ENCODE measurements around the gene SPPL3.
A peak's percentile ranks its signal among the peaks of the same experiment; 100 is the strongest.

SPPL3 gene

GRCh38 chr12:120762086-120762485 lies 142.1 kb downstream of the SPPL3 start:
- DNase-seq (ENCODE audit: low read depth in 1 of 2, low spot score in 1 of 2): no peak
- in situ Hi-C loops (cut with HindIII; ENCODE audit: low pct_unique_long_range_greater_than_20kb, low sequenced_read_pairs): no loop called here
- TF ChIP-seq JUND (IDR thresholded peaks at IDR 0.05; ENCODE audit: low read depth): no peak

- TF ChIP-seq JUND (IDR thresholded peaks at IDR 0.05; ENCODE audit: low read depth): no peak
- in situ Hi-C loops (cut with HindIII; ENCODE audit: low pct_unique_long_range_greater_than_20kb, low sequenced_read_pairs): no loop called here
- DNase-seq (ENCODE audit: low read depth in 1 of 2, low spot score in 1 of 2): peak in 1 of 2 experiments; percentile 25
These were observed 142.6 kb downstream of the SPPL3 start for GRCh38 chr12:120761519-120761934.

DNA sequence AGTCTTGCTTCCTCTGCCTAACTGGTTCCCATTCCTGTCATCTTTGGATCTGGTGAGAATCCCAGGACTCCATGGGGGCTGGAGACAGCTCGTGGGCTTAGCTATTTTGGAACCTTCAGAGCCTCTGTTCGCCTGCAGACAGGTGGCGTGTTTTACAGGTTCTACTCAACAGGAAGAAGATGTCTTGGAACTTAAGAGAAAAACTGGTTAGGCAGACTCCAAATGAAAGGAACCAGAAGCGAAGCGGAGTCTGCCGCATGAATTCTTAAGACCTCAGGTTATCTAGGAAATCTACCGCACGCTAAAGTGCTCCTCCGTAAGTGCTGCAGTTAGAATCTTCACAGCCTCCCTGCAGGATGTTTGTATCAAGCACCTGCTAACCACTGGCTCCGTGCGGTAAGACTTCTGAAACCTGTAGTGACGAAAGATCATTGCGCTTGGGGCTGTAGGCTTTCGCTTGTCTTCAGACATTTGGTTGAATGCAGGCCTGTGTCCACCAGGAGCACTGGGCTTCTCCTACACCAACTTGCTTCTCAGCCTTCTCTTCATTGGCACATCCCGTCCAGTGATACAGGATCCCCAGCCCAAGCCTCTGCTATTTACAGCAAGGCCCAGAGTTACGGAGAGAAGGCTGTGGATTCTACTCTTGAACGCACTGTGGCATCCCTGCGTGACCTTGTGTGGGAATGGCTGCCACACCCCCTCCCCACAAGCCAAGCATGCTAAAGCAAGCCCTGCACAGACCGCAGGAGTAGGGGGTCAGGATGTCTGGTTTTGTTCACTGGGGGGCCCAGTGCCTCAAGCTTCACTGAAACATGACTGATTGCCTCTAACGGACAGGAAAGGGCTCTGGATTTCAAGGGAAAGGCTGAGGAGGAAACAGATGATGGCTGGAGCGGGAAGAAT lies 143.6 kb downstream of the SPPL3 start:
- in situ Hi-C loops (cut with HindIII; ENCODE audit: low pct_unique_long_range_greater_than_20kb, low sequenced_read_pairs): no loop called here
- DNase-seq (ENCODE audit: low read depth in 1 of 2, low spot score in 1 of 2): no peak
- TF ChIP-seq JUND (IDR thresholded peaks at IDR 0.05; ENCODE audit: low read depth): no peak

GRCh38 chr12:120759591-120760348 lies 144.4 kb downstream of the SPPL3 start:
- no peak for TF ChIP-seq JUND (IDR thresholded peaks at IDR 0.05; ENCODE audit: low read depth)
- DNase-seq (ENCODE audit: low read depth in 1 of 2, low spot score in 1 of 2): no peak
- in situ Hi-C loops (cut with HindIII; ENCODE audit: low pct_unique_long_range_greater_than_20kb, low sequenced_read_pairs): no loop called here

DNA sequence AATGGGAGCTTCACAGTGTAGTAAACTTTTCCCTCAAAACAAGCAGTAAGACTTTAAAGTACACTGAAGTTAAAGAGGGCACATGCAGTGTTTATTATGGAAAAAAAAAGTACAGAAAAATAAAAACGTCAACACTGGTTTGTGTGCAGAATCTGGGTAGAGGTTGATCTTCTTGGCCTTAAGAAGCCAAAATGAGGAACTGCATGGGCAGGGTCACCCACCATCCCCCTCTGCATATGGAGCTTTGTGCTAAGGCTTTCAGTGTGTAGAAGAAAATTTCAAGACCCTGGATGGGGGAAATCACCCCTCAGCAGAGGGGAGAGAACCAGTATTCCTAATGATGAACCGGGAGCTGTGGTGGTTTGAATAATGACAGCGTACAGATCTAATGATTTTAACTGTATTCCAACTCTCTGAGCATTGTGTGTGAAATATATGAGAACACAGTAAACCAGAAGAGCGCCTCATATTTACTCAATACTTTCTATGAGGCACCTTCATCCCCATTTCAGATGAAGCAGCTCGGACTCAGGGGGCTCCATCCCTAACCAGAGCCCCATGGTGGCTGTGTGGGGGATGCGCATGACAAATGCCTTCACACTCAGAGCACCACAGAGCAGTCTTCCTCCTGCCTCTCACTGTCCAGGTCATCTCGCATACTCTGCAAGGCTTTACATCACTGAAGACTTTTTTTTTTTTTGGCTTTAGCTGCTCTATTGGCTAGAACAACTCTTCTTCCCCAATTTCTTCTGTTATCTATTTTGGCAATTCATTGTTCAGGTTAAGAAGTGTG lies 145.2 kb downstream of the SPPL3 start:
- no peak for TF ChIP-seq JUND (IDR thresholded peaks at IDR 0.05; ENCODE audit: low read depth)
- in situ Hi-C loops (cut with HindIII; ENCODE audit: low pct_unique_long_range_greater_than_20kb, low sequenced_read_pairs): no loop called here
- no peak for DNase-seq (ENCODE audit: low read depth in 1 of 2, low spot score in 1 of 2)

GRCh38 chr12:120757949-120758348 lies 146.2 kb downstream of the SPPL3 start:
- no peak for TF ChIP-seq JUND (IDR thresholded peaks at IDR 0.05; ENCODE audit: low read depth)
- in situ Hi-C loops (cut with HindIII; ENCODE audit: low pct_unique_long_range_greater_than_20kb, low sequenced_read_pairs): no loop called here

GRCh38 chr12:120757226-120757742 lies 146.9 kb downstream of the SPPL3 start:
- DNase-seq (ENCODE audit: low read depth in 1 of 2, low spot score in 1 of 2): no peak
- TF ChIP-seq JUND (IDR thresholded peaks at IDR 0.05; ENCODE audit: low read depth): no peak
- in situ Hi-C loops (cut with HindIII; ENCODE audit: low pct_unique_long_range_greater_than_20kb, low sequenced_read_pairs): no loop called here

More at GRCh38 chr12:120757949-120758348, 146.2 kb downstream of the SPPL3 start:
- no peak for DNase-seq (ENCODE audit: low read depth in 1 of 2, low spot score in 1 of 2)

- in situ Hi-C loops (cut with HindIII; ENCODE audit: low pct_unique_long_range_greater_than_20kb, low sequenced_read_pairs): no loop called here
- DNase-seq (ENCODE audit: low read depth in 1 of 2, low spot score in 1 of 2): no peak
- no peak for TF ChIP-seq JUND (IDR thresholded peaks at IDR 0.05; ENCODE audit: low read depth)
These were observed 148.9 kb downstream of the SPPL3 start for GRCh38 chr12:120755269-120755668.

DNA sequence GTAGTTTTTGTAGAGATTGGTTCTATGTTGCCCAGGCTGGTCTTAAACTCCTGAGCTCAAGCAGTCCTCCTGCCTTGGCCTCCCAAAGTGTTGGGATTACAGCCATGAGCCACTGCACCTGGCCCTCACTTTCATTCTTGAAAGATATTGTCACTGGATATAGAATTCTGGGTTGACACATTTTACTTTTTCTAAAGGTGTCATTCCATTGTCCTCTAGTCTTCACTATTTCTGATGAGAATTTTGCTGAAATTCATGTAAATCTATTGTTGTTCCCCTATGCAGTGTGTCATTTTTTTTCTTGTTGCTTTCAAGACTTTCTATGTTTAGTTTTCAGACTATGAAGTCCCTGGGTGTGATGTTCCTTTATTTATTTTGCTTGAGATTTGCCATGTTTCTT lies 149.4 kb downstream of the SPPL3 start:
- DNase-seq (ENCODE audit: low read depth in 1 of 2, low spot score in 1 of 2): no peak
- in situ Hi-C loops (cut with HindIII; ENCODE audit: low pct_unique_long_range_greater_than_20kb, low sequenced_read_pairs): no loop called here
- TF ChIP-seq JUND (IDR thresholded peaks at IDR 0.05; ENCODE audit: low read depth): no peak

- no peak for DNase-seq (ENCODE audit: low read depth in 1 of 2, low spot score in 1 of 2)
- in situ Hi-C loops (cut with HindIII; ENCODE audit: low pct_unique_long_range_greater_than_20kb, low sequenced_read_pairs): no loop called here
- TF ChIP-seq JUND (IDR thresholded peaks at IDR 0.05; ENCODE audit: low read depth): no peak
These were observed 152.8 kb downstream of the SPPL3 start for GRCh38 chr12:120751389-120751788.

DNA sequence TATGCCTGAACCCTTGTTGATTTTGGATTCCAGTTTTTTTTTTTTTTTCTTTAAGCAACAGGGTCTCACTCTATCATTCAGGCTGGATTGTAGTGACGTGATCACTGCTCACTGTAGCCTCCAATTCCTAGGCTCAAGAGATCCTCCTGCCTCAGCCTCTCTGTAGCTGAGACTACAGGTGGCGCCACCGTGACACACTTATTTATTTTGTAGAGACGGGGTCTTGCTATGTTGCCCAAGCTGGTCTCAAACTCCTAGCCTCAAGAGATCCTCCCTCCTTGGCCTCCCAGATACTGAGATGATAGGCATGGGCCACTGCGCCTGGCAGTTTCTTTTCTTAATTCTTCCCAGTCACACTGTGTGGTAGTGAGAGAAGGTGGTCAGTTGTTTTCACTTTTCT lies 153.4 kb downstream of the SPPL3 start:
- in situ Hi-C loops (cut with HindIII; ENCODE audit: low pct_unique_long_range_greater_than_20kb, low sequenced_read_pairs): no loop called here
- DNase-seq (ENCODE audit: low read depth in 1 of 2, low spot score in 1 of 2): no peak
- no peak for TF ChIP-seq JUND (IDR thresholded peaks at IDR 0.05; ENCODE audit: low read depth)

DNA sequence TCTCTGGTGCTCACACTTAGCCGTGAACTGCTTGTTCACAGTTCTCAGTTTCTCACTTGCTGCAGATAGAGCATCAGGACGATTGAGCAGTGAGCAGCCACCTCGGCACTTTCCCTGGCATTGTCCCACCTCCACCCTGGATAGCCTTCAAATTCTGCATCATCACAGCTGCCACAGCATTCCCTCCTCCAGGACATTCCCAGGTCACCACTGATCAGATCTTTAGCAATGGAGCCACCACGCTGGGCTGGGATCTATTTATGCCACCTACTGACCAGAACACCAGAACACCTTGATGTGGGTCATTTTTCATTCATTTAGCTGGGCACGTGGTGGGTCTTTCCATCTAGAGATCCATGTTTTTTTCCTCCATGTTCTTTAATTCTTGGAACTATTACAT lies 154.9 kb downstream of the SPPL3 start:
- no peak for DNase-seq (ENCODE audit: low read depth in 1 of 2, low spot score in 1 of 2)
- in situ Hi-C loops (cut with HindIII; ENCODE audit: low pct_unique_long_range_greater_than_20kb, low sequenced_read_pairs): no loop called here
- no peak for TF ChIP-seq JUND (IDR thresholded peaks at IDR 0.05; ENCODE audit: low read depth)
